GM12874 (cell line): ENCODE results near the gene SUMF2.

Experiments
- TF ChIP-seq, protein P1 (sequence below): IDR thresholded peaks from 2 replicates; pipeline ENCODE4 v1.5.1; 2011; ENCODE audit warnings: low read depth, mild to moderate bottlenecking, control low read depth, low read length, moderate library complexity; ENCODE audit not compliant: insufficient read depth

SUMF2 gene

GRCh38 chr7:56040730-56041129 lies 23.4 kb upstream of the SUMF2 start:
- TF ChIP-seq, protein P1, sequence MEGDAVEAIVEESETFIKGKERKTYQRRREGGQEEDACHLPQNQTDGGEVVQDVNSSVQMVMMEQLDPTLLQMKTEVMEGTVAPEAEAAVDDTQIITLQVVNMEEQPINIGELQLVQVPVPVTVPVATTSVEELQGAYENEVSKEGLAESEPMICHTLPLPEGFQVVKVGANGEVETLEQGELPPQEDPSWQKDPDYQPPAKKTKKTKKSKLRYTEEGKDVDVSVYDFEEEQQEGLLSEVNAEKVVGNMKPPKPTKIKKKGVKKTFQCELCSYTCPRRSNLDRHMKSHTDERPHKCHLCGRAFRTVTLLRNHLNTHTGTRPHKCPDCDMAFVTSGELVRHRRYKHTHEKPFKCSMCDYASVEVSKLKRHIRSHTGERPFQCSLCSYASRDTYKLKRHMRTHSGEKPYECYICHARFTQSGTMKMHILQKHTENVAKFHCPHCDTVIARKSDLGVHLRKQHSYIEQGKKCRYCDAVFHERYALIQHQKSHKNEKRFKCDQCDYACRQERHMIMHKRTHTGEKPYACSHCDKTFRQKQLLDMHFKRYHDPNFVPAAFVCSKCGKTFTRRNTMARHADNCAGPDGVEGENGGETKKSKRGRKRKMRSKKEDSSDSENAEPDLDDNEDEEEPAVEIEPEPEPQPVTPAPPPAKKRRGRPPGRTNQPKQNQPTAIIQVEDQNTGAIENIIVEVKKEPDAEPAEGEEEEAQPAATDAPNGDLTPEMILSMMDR: no peak

DNA sequence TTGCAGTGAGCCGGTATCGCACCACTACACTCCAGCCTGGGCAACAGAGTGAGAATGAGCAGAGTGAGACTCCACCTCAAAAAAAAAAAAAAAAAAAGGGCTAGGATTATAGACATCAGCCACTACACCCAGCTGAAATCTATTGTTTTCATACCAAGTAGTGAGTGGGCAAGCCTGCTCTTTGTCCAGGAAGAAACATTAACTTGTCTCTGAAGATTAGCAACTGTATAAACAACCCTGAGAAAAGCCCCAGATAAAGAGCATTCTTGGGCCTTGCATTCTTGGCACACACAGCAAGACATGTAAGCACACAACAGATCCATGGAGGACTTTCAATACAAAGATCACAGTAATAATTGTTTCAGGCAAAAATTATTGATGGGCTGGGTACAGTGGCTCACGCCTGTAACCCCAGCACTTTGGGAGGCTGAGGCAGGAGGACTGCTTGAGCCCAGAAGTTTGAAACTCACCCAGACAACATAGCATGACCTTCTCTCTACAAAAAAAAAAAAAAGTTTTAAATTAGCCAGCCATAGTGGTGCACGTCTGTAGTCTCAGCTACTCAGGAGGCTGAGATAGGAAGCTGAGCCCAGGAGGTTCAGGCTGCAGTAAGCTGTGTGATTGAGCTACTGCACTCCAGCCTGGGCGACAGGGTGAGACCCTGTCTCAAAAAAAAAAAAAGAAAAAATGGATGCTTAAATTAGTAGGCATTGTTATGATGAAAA lies 17.2 kb upstream of the SUMF2 start:
- TF ChIP-seq, protein P1: no peak

- TF ChIP-seq, protein P1: no peak
These were observed 15.8 kb upstream of the SUMF2 start for GRCh38 chr7:56048245-56048644.

DNA sequence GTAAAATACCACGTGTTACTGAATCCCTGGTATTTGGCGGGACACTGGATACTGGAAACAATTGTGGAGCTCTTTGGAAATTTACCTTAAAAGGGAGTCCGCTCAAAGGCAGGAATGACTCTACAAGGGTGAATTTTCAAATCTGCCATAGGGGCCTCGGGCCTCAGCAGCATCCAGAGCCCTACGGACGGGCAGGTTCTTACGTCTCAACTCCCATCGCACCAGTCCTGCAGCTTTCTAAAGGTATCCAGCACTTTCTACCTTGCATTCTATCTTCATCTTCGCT lies 13.1 kb upstream of the SUMF2 start:
- TF ChIP-seq, protein P1: no peak

DNA sequence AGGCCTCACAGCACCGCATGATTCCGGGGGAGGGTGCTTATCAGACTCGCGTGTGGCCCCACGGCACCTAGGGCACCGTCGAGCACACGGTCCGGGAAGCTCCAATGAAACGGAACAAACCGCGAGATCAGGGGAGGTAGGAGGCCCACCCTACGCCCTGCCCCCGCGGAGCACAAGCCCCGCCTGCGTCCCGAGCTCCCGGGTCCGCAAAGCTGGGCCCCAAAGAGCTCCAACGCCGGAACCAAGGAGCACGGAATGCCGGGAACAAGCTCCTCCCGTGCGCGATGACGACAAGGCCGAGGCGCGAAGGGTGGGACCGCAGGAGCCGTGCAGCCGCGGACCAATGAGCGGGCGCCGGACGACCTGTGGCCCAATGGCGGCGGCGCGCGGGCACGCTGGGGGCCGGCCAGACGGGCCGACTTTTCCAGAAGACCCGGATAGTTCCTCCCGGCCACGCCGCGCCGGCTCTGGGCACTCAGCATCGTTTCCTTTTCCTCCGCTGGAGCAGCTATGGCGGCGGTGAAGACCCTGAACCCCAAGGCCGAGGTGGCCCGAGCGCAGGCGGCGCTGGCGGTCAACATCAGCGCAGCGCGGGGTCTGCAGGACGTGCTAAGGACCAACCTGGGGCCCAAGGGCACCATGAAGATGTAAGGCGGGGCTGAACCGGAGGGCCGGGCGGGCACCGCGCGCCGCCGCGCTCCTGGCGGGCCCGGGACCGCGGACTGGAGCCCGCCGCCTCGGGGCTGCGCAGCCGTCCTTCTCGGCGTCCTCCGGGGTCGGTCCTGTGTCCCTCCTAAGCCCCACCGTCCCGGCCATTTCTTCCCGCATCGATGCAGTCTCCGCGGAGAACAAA lies 12.5 kb upstream of the SUMF2 start, which contains the start of the genes CCT6A and PSPH:
CCT6A (plus strand) TSS at position 427 of the 853 bp plus-strand sequence; CDS start at position 511, 84 bp downstream.
PSPH (minus strand) TSS at position 106 of the 853 bp plus-strand sequence. CDS start 30,232 bp downstream, outside the sequence.
- TF ChIP-seq, protein P1: no peak

- TF ChIP-seq, protein P1: no peak
These were observed 10.7 kb upstream of the SUMF2 start for GRCh38 chr7:56053379-56053778.

GRCh38 chr7:56053993-56054392 lies 10.1 kb upstream of the SUMF2 start:
- TF ChIP-seq, protein P1: no peak
